HG03469 (cell line): ENCODE measurements around the gene GCLC.
"Not testable (repeated sequence)": the region's sequence is repeated elsewhere in the genome, so short reads cannot be mapped to it uniquely, and the experiment has no call there.

Source experiments
- ATAC-seq: cut with Tn5 transposase; IDR thresholded peaks from one replicate; pipeline ENCODE4 v1.9.1; 2021; ENCODE audit warnings: mild to moderate bottlenecking, moderate library complexity, moderate number of reproducible peaks; ENCODE audit not compliant: unreplicated experiment

The GCLC gene

GRCh38 chr6:53495506-53496499, 49.1 kb downstream of the GCLC start:
- ATAC-seq, result no peak

GRCh38 chr6:53494076-53494475, 50.8 kb downstream of the GCLC start:
- no peak for ATAC-seq

GRCh38 chr6:53493635-53494025, 51.3 kb downstream of the GCLC start:
- ATAC-seq, result no peak

GRCh38 chr6:53492860-53493634, 51.9 kb downstream of the GCLC start:
- no peak for ATAC-seq

- ATAC-seq, result no peak
Observed at GRCh38 chr6:53487080-53487479, 57.8 kb downstream of the GCLC start.

GRCh38 chr6:53486679-53487078, 58.2 kb downstream of the GCLC start:
- ATAC-seq, result no peak

GRCh38 chr6:53484476-53485280, 60.2 kb downstream of the GCLC start:
- ATAC-seq, result no peak

GRCh38 chr6:53483423-53484353, 61.2 kb downstream of the GCLC start:
- no peak for ATAC-seq

- no peak for ATAC-seq
Observed at GRCh38 chr6:53481323-53481722, 63.6 kb downstream of the GCLC start.

- ATAC-seq, result not testable (repeated sequence)
Observed at GRCh38 chr6:53480774-53481173, 64.1 kb downstream of the GCLC start.

- no peak for ATAC-seq
Observed at GRCh38 chr6:53479871-53480270, 65.0 kb downstream of the GCLC start.

GRCh38 chr6:53476964-53477363, 67.9 kb downstream of the GCLC start:
- no peak for ATAC-seq

- no peak for ATAC-seq
Observed at GRCh38 chr6:53474010-53474409, 70.9 kb downstream of the GCLC start.

GRCh38 chr6:53469163-53469562, 75.7 kb downstream of the GCLC start:
- ATAC-seq, result no peak

GRCh38 chr6:53466257-53466656, 78.6 kb downstream of the GCLC start:
- no peak for ATAC-seq

- no peak for ATAC-seq
Observed at GRCh38 chr6:53465732-53466131, 79.2 kb downstream of the GCLC start.

- ATAC-seq, result no peak
Observed at GRCh38 chr6:53464927-53465460, 79.9 kb downstream of the GCLC start.

- ATAC-seq, result no peak
Observed at GRCh38 chr6:53464483-53464882, 80.4 kb downstream of the GCLC start.

- ATAC-seq, result no peak
Observed at GRCh38 chr6:53461696-53462095, 83.2 kb downstream of the GCLC start.
